Measurements from ENCODE around the gene CHCHD6.

The CHCHD6 gene

DNA sequence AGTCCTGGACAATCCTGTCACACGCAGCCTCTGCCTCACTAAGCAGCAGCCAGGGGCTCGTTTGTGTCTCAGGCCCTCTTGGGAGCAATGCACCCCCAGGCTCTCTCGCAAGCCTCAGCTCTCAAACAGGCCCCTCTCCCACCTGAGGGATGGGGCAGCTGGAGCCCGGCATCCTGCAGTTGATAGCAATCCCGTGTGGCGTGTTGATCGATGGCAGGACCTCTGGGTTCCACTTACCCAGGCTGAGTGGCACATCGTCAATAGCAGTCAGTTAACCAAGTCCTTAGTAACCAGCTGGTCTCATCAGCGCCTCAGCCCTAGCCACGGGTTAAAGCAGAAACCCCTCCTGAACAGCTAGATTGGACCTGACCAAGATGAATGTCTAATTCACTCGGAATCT, 242.4 kb downstream of the CHCHD6 start:
- no peak for DNase-seq

DNA sequence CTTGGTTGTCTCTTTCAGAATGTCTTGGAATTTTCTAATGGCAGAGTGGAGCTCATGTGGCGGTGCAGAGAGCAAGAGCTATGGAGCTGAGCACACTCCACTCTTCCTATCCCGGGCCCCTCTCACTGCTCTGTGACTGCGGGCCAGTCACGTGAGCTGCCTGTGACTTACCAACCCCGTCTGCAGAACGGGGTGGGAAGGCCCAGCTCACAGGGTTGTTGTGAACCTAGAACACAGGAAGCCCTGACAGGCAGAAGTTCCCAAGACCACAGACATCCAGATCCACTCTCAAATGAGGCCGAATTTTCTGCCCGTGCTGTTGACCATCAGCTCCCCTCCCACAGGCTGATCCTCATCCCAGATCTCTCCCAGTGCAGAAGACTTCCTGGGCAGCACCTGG, 243.4 kb downstream of the CHCHD6 start:
- no peak for DNase-seq

GRCh38 chr3:126948980-126949535, 245.0 kb downstream of the CHCHD6 start:
- no peak for DNase-seq

- DNase-seq, result no peak
These were observed 247.5 kb downstream of the CHCHD6 start for GRCh38 chr3:126951561-126951960.

- no peak for DNase-seq
These were observed 248.4 kb downstream of the CHCHD6 start for GRCh38 chr3:126952261-126952982.

- DNase-seq, result peak; percentile 49
These were observed 249.1 kb downstream of the CHCHD6 start for GRCh38 chr3:126952983-126953660.

- DNase-seq, result no peak
These were observed 250.3 kb downstream of the CHCHD6 start for GRCh38 chr3:126954141-126954842.

GRCh38 chr3:126955004-126955790, 251.2 kb downstream of the CHCHD6 start:
- no peak for DNase-seq

DNA sequence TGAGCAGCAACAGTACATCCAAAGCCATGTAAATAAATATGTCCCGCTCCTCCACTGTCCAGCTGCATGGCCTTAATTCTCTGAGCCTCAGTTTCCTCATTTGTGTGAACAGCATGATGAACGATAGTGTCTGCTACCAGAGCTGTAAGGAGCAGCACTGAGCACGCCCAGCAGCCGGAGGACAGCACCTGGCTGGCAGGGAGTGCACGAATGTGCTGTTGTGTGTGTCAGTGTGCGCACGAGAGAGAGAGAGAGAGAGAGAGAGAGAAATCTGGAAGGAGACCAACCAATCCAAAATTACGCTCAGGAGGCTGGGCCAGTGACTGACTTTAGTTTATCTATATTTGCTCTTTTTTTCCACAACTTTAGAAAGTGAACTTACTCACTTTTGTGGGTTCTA, 252.3 kb downstream of the CHCHD6 start:
- DNase-seq, result no peak

- no peak for DNase-seq
These were observed 253.0 kb downstream of the CHCHD6 start for GRCh38 chr3:126956866-126957650.

DNA sequence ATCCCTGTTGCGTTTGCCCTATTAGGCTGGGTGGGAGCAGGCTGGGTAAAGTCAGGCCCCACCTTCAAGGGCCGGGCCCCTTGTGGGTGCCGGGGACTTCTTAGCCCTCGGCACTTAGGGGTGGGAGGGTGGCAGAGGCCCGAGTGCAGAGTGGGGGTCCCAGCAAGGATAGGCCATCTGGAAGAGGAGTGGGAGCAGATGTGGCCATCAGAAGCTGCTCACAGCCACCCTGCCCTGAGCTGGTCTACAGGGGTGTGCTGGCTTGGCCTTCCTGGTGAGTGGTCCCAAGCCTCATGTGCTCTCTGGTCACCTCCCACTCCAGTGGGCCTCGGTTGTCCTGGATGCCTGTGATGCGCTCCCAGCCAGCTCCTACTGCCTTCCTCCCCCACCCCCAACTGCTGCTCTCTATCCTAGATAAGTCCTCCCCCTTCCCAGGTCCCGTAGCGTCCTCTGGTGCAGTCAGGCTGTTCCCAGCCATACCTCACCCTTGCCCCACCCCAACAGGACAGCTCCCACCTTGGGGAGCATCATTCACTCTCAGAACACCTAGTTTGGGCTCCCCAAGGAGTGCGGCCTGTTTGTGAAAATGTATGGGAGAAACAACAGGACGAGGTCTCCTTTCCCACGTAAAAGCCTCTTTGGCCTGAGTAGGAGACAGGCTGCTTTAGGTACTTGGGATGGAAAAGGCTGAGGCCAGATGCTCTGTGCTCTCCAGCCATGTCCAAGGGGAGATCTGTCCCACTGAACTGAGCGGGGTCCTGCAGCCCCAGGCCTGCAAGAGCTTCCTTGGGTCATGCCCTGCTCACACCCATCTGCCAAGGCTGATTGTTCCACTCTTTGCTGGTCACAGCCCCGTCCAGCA, 254.0 kb downstream of the CHCHD6 start:
- DNase-seq, result no peak

- DNase-seq, result no peak
These were observed 254.6 kb downstream of the CHCHD6 start for GRCh38 chr3:126958638-126959085.

GRCh38 chr3:126959136-126959920, 255.3 kb downstream of the CHCHD6 start:
- no peak for DNase-seq

- no peak for DNase-seq
These were observed 256.0 kb downstream of the CHCHD6 start for GRCh38 chr3:126959921-126960603.

- no peak for DNase-seq
These were observed 256.6 kb downstream of the CHCHD6 start for GRCh38 chr3:126960604-126960995.

- DNase-seq, result no peak
These were observed 257.3 kb downstream of the CHCHD6 start for GRCh38 chr3:126961191-126961790.

DNA sequence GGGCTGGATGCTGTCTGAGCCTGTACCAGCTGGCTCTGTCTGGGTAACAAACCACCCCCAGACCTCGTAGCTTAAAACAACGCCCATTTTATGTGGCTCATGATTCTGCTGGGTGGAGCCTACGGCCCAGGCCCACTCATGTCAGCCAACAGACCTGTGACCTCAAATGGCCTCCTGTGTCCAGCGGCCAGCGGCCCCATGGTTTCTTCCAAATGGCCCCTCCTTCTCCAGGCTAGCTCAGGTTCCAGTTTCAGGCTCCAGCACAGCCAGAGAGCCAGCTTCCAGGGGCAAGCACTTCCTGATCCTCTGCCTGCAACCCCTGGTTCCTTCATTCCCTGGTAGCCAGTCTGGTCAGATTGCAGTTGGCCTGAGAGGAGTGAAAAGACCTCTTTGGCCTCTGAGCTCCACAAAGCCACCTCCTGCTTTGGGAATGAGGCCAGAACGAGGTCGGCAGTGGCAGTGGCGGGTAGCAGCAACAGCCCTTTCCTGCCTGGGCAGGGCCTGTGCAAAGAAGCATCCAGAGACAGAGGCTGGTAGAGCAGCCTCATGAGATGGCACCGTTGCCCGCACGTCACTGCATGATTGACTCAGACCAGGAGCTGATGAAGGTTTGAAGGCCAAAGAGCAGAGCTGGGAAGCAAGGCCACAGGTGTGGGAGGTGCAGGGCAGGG, 257.9 kb downstream of the CHCHD6 start:
- no peak for DNase-seq

GRCh38 chr3:126962756-126963155, 258.7 kb downstream of the CHCHD6 start:
- no peak for DNase-seq

Data from NCI-H2029 (cell line).